ENCODE results near the gene CLMN.

Gene CLMN

DNA sequence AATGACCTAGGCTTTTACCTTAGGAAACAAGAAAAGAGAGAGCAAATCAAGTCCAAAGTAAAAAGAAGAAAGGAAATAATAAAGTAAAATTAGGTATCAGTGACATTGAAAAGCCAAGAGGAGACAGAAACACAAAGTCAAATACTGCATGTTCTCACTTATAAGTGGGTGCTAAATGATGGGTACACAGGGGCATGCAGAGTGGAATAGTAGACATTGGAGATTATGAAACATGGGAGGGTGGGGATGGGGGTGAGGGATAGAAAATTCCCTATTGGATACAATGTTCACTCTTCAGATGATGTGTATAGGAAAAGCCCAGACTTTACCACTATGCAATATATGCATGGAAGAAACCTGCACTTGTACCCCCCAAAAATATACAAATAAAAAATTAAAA, 35.1 kb upstream of the CLMN start:
- TF ChIP-seq CTCF (IDR thresholded peaks at IDR 0.05; ENCODE audit: low read depth, low read length) = no peak
- H3K4me3 ChIP-seq (ENCODE audit: low read depth, low read length) = no peak overlapping the region
- no peaks in the 10 kb centered on the region for H3K4me1 ChIP-seq
- no peaks in the 10 kb centered on the region for H3K9me3 ChIP-seq
- no peaks in the 10 kb centered on the region; the same call in 1 of the 2 replicates for H3K27me3 ChIP-seq
- no peak for DNase-seq
- no peaks in the 10 kb centered on the region for H3K36me3 ChIP-seq

DNA sequence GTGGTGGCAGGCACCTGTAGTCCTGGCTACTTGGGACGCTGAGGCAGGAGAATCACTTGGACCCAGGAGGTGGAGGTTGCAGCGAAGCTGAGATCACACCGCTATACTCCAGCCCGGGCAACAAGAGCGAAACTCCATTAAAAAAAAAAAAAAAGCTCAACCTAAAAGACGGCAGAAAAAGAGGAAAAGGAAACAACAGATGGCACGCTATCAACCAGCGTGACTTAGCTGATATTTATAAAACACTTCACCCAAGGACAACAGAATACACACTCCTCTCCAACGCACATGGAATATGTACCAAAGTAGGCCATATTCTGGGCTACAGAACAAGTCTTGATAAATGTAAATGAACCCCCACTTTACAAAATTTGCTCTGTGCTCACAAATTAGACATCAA, 34.0 kb upstream of the CLMN start:
- H3K27me3 ChIP-seq = no peaks in the 10 kb centered on the region; the same call in 1 of the 2 replicates
- H3K9me3 ChIP-seq = no peaks in the 10 kb centered on the region
- no peaks in the 10 kb centered on the region for H3K4me1 ChIP-seq
- no peaks in the 10 kb centered on the region for H3K36me3 ChIP-seq
- H3K4me3 ChIP-seq (ENCODE audit: low read depth, low read length) = no peak overlapping the region
- no peak for TF ChIP-seq CTCF (IDR thresholded peaks at IDR 0.05; ENCODE audit: low read depth, low read length)
- DNase-seq = no peak

GRCh38 chr14:95353007-95353406, 33.3 kb upstream of the CLMN start:
- H3K36me3 ChIP-seq = no peaks in the 10 kb centered on the region
- H3K4me1 ChIP-seq = no peaks in the 10 kb centered on the region
- H3K4me3 ChIP-seq (ENCODE audit: low read depth, low read length) = no peak overlapping the region
- H3K9me3 ChIP-seq = no peaks in the 10 kb centered on the region
- H3K27me3 ChIP-seq = no peaks in the 10 kb centered on the region; the same call in 1 of the 2 replicates
- TF ChIP-seq CTCF (IDR thresholded peaks at IDR 0.05; ENCODE audit: low read depth, low read length) = no peak
- DNase-seq = no peak

- no peak for TF ChIP-seq CTCF (IDR thresholded peaks at IDR 0.05; ENCODE audit: low read depth, low read length)
- Histone ChIP-seq H3K27me3 (no peaks in the 10 kb centered on the region; the same call in 1 of the 2 replicates), H3K4me3 (ENCODE audit: low read depth, low read length) (no peak overlapping the region), H3K9me3 (no peaks in the 10 kb centered on the region), H3K4me1 (no peaks in the 10 kb centered on the region), H3K36me3 (no peaks in the 10 kb centered on the region)
- DNase-seq = no peak
Observed at GRCh38 chr14:95352481-95352880, 32.8 kb upstream of the CLMN start.

DNA sequence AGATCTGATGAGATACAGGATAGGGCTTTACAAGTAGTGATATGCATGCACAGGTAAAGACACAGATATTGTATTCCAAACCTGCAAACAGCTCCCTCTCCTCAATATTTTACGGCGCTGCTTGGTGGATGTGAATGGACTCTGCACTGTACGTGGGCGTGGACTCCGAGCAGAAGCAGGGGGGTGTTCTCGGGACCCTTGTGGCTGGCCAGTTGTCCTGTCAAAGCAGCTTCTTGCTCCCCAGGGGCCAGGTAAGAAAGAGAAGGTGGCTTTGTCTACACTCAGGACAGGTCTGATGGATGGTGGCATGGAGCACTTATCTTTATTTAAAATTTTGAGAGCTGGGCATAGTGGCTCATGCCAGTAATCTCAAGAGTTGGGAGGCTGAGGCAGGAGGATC, 29.5 kb upstream of the CLMN start:
- no peak for TF ChIP-seq CTCF (IDR thresholded peaks at IDR 0.05; ENCODE audit: low read depth, low read length)
- DNase-seq = no peak
- H3K9me3 ChIP-seq = no peaks in the 10 kb centered on the region

GRCh38 chr14:95348395-95349080, 28.8 kb upstream of the CLMN start:
- peak; percentile 24; the same call in 1 of the 2 replicates for TF ChIP-seq CTCF (IDR thresholded peaks at IDR 0.05; ENCODE audit: low read depth, low read length)
- Histone ChIP-seq H3K4me1 (no peaks in the 10 kb centered on the region), H3K27me3 (no peaks in the 10 kb centered on the region; the same call in 1 of the 2 replicates), H3K36me3 (no peaks in the 10 kb centered on the region), H3K4me3 (ENCODE audit: low read depth, low read length) (no peak overlapping the region), H3K9me3 (no peaks in the 10 kb centered on the region)
- no peak for DNase-seq

More for the DNA sequence above, 29.5 kb upstream of the CLMN start:
- Histone ChIP-seq H3K4me1 (no peaks in the 10 kb centered on the region), H3K27me3 (no peaks in the 10 kb centered on the region; the same call in 1 of the 2 replicates), H3K4me3 (ENCODE audit: low read depth, low read length) (no peak overlapping the region), H3K36me3 (no peaks in the 10 kb centered on the region)
